Mesothelial cell of epicardium (in vitro differentiated cells): Measurements from ENCODE around the gene KCNMB4. TPM values are rescaled to one million over a fixed set of nuclear protein-coding genes. Genes with fewer than 3 reads are reported as not detected.

Experiments used
- DNase-seq, 2 experiments: peaks; one replicate each; pipeline ENCODE4 v3.0.0; 2021; ENCODE audit warnings: low spot score in 2 of 2; ENCODE audit not compliant: unreplicated experiment in 2 of 2
- H3K27ac Mint-ChIP-seq: 2 replicates; pipeline ENCODE4 v1.8.0; 2021; ENCODE audit warnings: mixed read lengths
- H3K27me3 Mint-ChIP-seq: 2 replicates; pipeline ENCODE4 v1.8.0; 2021; ENCODE audit warnings: low read depth, mixed read lengths
- H3K36me3 Mint-ChIP-seq: 2 replicates; pipeline ENCODE4 v1.8.0; 2021; ENCODE audit warnings: mixed read lengths
- H3K4me1 Mint-ChIP-seq: 2 replicates; pipeline ENCODE4 v1.8.0; 2021; ENCODE audit warnings: mixed read lengths
- H3K4me3 Mint-ChIP-seq: 2 replicates; pipeline ENCODE4 v1.8.0; 2021; ENCODE audit warnings: mild to moderate bottlenecking, moderate library complexity, mixed read lengths
- H3K9me3 Mint-ChIP-seq: 2 replicates; pipeline ENCODE4 v1.8.0; 2021; ENCODE audit warnings: mixed read lengths
- CTCF ChIP-seq: fragments of 200-600 bp; sonication (generic); IDR thresholded peaks from one replicate; pipeline ENCODE4 v1.5.0; 2021; ENCODE audit warnings: antibody characterized with exemption; ENCODE audit not compliant: unreplicated experiment
- total RNA-seq: library from RNA; stranded (reverse); gene quantifications from 3 replicates; pipeline ENCODE4 v1.2.1, GENCODE V29; 2021

Gene KCNMB4
- total RNA-seq, 1 donor from 2014 or later, result 14.1 TPM

- Mint-ChIP-seq H3K9me3 (peaks cover 20% of the 10 kb centered on the region), H3K4me3 (no peak overlapping the region)
Observed at GRCh38 chr12:70467918-70468733, 102.0 kb downstream of the KCNMB4 start.

GRCh38 chr12:70468741-70469140 is 102.7 kb downstream of the KCNMB4 start:
- Mint-ChIP-seq H3K27me3 (peaks cover 3% of the 10 kb centered on the region), H3K4me1 (no peaks in the 10 kb centered on the region), H3K27ac (no peak overlapping the region), H3K9me3 (peaks cover 15% of the 10 kb centered on the region), H3K4me3 (no peak overlapping the region), H3K36me3 (no peaks in the 10 kb centered on the region)
- no peak for DNase-seq
- no peak for TF ChIP-seq CTCF

More at GRCh38 chr12:70467918-70468733, 102.0 kb downstream of the KCNMB4 start:
- DNase-seq, result no peak
- H3K27ac Mint-ChIP-seq, result no peak overlapping the region
- H3K36me3 Mint-ChIP-seq, result no peaks in the 10 kb centered on the region
- H3K27me3 Mint-ChIP-seq, result peaks cover 3% of the 10 kb centered on the region
- no peak for TF ChIP-seq CTCF
- H3K4me1 Mint-ChIP-seq, result no peaks in the 10 kb centered on the region

- no peak for DNase-seq
- H3K4me3 Mint-ChIP-seq, result no peak overlapping the region
- H3K4me1 Mint-ChIP-seq, result no peaks in the 10 kb centered on the region
- peaks cover 9% of the 10 kb centered on the region for H3K9me3 Mint-ChIP-seq
- H3K36me3 Mint-ChIP-seq, result no peaks in the 10 kb centered on the region
- H3K27ac Mint-ChIP-seq, result no peak overlapping the region
- no peak for TF ChIP-seq CTCF
- H3K27me3 Mint-ChIP-seq, result peaks cover 3% of the 10 kb centered on the region
Observed at GRCh38 chr12:70469221-70469820, 103.2 kb downstream of the KCNMB4 start.

- H3K36me3 Mint-ChIP-seq, result no peaks in the 10 kb centered on the region
- DNase-seq, result no peak
- no peak overlapping the region for H3K27ac Mint-ChIP-seq
- TF ChIP-seq CTCF, result no peak
- peaks cover 12% of the 10 kb centered on the region for H3K4me1 Mint-ChIP-seq
- H3K27me3 Mint-ChIP-seq, result no peaks in the 10 kb centered on the region
- H3K9me3 Mint-ChIP-seq, result peaks cover 17% of the 10 kb centered on the region
- no peak overlapping the region for H3K4me3 Mint-ChIP-seq
Observed at GRCh38 chr12:70482764-70483163, 116.7 kb downstream of the KCNMB4 start.

Other genes starting within 250 kb of the KCNMB4 start
- 120 to 126 TPM (median 120 TPM) in 3 replicates for gene CNOT2, start 122.9 kb upstream of the KCNMB4 start, total RNA-seq